GM18951 (cell line): Measurements from ENCODE around the gene PSKH1.
"Not testable (repeated sequence)": the region's sequence is repeated elsewhere in the genome, so short reads cannot be mapped to it uniquely, and the experiment has no call there.

Experiments used
- POLR2A ChIP-seq: IDR thresholded peaks from 4 replicates; pipeline ENCODE4 v1.6.1; 2011; ENCODE audit warnings: mild to moderate bottlenecking; ENCODE audit not compliant: insufficient read length, insufficient read depth; ENCODE audit errors: extremely low read depth
- in situ Hi-C: fragments of 300-500 bp; cut with MboI; formaldehyde crosslinking; loops from one replicate; pipeline ENCODE4 v1.12.0; 2022; ENCODE audit warnings: low sequenced_read_pairs, mixed read lengths, inconsistent platforms; ENCODE audit not compliant: unreplicated experiment

PSKH1 gene

DNA sequence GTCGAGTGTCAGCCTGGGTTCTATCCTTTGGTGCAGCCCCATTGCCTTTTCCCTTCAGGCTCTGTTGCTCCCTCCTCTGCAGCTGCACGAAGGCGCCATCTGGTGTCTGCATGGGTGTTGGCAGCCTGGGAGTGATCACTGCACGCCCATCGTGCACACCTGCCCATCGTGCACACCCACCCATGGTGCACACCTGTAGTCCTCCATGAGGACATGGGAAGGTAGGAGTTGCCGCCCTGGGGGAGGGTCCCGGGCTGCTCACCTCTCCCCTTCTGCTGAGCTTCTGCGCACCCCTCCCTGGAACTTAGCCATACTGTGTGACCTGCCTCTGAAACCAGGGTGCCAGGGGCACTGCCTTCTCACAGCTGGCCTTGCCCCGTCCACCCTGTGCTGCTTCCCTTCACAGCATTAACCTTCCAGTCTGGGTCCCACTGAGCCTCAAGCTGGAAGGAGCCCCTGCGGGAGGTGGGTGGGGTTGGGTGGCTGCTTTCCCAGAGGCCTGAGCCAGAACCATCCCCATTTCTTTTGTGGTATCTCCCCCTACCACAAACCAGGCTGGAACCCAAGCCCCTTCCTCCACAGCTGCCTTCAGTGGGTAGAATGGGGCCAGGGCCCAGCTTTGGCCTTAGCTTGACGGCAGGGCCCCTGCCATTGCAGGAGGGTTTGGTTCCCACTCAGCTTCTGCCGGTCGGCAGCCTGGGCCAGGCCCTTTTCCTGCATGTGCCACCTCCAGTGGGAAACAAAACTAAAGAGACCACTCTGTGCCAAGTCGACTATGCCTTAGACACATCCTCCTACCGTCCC, 35.7 kb downstream of the PSKH1 start:
- in situ Hi-C loops, result no loop called here
- TF ChIP-seq POLR2A, result no peak

DNA sequence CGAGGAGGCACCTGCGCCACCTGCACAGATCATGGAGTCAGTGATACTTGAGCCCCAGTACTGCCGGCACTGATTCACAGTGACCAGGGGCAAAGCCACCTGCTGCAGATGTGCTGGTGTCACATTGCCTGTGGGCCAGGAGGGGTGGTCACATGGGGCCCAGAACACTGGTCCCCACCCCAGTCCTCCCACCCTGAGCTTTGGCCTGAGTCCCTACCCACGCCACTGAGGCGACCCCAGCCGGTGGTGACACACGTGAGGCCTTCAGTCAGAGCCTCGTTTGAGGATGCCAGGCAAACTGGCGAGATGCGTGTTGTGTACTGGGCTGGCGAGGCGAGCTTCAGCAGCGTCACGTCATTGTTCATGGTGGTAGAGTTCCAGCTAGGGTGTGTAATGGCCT, 37.1 kb downstream of the PSKH1 start:
- in situ Hi-C loops, result no loop called here
- no peak for TF ChIP-seq POLR2A

DNA sequence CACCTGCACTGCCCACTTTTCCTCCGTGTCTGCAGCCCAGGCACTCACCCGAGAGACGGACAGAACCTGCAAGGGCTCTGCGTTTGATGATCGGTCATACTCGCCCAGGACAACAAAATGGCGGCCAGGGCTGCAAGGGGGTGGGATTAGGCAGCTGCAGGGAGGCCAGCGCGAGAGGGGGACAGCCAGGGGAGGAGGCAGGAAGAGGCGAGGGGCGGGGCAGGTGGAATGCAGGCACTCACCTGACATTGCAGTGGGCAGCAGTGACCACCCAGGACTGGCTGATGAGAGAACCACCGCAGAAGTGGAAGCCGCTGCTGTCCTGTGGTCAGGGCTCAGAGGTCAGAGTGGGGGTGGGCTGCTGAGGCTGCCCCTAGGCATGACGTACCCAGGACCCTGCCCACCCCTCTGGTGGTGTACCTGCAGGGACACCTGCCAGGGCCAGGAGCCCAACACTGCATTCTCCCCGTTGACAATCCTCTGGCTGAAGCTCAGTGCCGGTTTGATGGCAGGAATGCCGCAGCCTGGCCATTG, 37.7 kb downstream of the PSKH1 start:
- in situ Hi-C loops, result no loop called here
- TF ChIP-seq POLR2A, result no peak

DNA sequence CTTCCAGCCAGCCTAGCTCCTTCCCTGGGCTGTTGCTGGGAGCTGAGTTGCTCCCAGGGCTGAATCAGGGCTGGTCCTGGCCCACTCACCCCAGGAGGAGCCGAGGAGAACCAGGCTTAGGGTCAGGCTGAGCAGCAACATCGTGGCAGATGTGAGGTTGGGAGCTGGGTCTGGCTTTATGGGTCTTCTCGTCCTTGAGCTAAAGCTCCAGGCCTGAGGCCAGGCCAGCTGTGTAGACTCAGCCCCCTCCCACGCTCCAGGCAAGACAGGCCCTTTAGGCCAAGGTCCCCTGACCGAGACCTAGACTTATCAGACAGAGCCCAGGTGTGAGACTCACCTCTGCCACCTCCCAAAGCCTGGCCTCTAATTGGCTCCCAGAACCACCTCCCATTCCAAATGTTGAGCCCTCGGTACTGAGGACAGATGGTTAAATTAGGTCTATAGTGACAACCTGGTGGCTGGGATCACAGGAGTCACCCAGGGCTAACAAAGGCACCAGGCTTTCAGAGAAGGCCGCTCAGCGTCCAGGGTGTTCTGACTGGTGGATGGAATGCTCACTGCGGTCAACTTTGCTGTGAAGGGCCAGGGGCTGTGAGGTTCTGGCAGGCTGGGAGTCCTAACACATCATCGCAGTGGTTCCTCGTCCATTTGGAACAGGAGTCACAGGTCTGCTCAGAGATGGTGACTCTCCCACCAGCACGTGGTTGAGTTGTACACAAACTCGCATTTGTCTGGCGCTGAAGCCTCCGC, 38.8 kb downstream of the PSKH1 start, which contains the start of gene CTRL:
CTRL (minus strand) TSS at position 151 of the 750 bp plus-strand sequence; CDS start at position 141, 10 bp downstream.
- TF ChIP-seq POLR2A, result no peak
- in situ Hi-C loops, result no loop called here

DNA sequence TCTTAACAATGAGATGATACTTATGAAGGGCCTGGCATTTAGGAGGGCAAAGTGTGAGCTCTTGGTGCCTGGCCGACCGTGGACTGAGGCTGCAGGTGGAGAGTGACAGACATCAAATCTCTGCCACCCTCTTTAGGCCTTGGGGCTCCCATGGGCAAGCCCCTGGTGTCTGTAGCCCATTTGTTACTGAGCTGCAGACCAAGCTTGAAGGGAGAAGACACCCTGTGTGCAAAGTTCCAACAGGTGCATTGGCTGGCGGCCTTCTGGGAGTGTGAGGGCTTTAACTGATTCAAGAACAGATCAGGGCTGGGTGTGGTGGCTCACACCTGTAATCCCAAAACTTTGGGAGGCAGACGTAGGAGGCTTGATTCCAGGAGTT, 39.4 kb downstream of the PSKH1 start:
- in situ Hi-C loops, result no loop called here
- TF ChIP-seq POLR2A, result no peak

DNA sequence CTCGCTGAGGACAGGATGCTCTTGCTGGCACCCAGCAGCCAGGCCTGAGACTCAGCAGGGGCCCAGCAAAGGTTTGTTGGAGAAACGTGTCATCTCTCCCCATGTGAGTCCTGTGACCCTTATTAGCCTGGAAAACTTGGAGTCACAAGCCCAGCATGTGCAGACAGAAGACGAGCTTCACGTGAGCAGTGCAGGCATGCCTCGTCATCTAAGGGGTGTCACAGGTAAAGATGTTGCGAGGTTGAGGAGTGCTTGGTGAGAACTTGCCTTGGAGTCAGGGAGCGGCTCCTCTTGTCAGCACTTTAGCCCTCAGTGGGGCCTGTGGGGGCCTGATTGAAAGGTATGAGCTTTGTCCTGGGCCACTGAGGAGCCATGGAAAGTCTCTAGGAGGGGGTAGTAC, 40.8 kb downstream of the PSKH1 start:
- TF ChIP-seq POLR2A, result no peak
- in situ Hi-C loops, result no loop called here

DNA sequence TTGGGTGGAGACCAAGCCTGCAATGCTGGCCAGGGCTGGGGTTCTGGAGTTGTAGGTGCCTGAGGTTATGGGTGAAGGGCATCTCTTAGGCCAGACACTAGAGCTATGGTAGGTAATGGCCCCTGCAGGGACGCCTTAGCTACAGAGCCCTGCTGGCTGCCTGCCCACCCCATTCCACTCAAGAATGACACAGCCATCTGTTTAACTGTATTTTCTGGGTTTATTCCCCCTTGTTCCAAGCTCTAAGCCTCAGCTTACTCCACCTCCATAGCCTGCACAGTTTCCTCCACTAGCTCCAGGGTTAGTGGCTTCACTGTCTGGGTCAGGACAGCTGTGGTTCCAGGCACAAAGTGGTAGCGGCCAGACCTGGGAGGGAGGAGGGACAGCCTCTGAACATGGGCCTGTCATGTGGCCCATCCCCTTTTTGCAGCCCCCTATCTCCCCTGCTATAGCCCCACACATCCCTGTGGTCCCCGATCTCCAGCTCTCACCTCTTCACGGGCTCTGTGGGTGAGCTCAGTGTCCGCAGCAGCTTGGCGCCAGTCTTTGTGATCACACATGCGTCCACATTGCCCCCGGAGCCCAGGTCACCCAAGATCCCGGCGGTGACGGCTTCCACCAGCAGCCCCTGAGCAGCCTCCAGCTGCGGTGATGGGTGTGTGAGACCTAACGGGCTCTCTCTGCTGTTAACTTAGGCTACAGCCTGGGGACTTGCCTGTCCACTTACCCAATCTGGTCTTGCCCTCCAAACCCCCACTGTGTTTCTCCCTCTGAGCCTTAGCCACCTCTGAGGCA, 41.4 kb downstream of the PSKH1 start:
- TF ChIP-seq POLR2A, result peak; percentile 37
- in situ Hi-C loops, result no loop called here

DNA sequence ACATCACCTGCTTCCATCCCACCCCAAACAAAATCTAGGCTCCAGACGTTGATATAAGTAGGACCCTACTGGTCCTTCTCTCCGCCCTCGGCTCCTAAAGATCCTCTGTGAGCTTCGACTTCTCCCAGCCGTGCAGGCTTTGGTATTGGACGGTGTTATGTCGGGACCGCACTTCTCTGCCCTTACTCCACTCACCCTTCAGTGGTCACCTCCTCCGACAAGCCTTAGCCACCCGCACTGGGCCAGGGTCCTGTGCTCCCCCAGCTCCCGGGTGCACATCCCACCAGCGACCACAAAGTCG, 42.0 kb downstream of the PSKH1 start:
- in situ Hi-C loops, result no loop called here
- no peak for TF ChIP-seq POLR2A

DNA sequence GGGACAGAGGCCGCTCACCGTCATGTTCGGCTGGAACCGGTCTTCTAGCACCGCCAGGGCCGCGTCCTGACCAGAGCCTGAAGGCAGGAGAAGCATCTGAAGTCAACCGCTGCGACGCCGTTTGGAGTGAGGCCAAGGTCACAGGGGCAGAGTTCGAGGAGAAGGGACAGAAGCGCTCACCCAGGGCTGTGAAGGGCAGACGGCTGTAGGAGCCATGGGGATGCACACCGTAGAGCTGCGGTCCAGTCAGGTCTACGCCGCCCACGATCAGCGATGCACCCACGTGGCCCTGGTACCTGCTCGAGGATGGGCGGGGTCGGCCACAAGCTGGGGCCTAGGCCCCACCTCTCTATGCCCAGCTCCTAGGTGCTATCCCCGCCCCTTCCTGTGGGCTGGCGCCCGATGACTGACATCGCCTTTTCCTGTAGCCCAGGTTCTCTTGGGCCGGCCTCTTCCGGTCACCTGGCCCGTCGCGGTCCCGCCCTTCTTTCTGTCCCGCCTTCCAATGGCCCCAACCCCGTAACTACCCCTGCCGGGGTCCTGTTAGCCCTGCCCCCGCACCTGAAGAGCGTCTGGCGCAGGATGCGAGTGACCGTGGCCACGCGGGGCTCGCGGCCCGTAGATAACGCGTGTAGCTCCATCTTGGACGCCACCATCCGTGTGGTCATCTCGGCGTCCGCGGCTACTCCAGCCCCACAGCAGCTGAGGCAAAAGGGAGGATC, 42.5 kb downstream of the PSKH1 start:
- in situ Hi-C loops, result no loop called here
- TF ChIP-seq POLR2A, result peak; percentile 93

DNA sequence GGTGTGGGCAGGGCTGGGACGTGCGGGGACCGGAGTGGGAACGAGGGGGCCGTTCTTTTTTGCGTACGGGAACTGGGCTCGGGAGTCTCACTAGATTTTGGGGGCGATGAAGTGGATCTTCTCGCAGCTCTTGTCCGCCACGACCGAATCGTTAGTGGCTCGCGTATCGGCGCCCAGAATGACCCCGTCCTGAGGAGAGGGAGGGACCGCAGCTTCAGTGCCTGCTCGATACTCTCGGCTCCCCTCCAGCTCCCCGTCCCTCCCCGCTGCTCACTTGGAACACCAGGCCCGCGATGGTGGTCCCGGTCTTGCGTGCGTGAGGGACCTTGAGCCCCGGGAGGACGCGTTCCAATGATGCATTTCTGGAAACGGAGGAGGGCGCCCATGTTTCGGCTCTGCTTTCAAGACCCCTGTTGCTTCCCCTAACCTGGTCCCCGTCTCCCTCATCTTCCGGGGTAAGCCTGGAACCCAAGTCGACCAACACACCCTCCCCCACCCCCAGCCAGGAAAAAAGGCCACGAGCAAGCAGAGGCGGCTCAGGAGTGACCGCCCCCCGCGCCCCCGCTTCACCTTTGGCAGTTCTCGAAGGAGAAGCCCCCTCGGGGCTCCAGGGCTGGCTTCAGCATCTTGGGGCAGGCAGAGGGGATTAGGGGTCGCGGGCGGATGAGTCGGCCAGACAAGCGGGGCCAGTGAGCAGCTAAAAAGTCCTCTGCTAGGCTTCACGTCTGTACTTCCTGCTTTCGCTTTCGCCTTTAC, 43.2 kb downstream of the PSKH1 start, which contains the start of gene PSMB10:
PSMB10 (minus strand) TSS at position 727 of the 756 bp plus-strand sequence; CDS start at position 626, 101 bp downstream.
- in situ Hi-C loops, result no loop called here
- TF ChIP-seq POLR2A, result peak; percentile 87

DNA sequence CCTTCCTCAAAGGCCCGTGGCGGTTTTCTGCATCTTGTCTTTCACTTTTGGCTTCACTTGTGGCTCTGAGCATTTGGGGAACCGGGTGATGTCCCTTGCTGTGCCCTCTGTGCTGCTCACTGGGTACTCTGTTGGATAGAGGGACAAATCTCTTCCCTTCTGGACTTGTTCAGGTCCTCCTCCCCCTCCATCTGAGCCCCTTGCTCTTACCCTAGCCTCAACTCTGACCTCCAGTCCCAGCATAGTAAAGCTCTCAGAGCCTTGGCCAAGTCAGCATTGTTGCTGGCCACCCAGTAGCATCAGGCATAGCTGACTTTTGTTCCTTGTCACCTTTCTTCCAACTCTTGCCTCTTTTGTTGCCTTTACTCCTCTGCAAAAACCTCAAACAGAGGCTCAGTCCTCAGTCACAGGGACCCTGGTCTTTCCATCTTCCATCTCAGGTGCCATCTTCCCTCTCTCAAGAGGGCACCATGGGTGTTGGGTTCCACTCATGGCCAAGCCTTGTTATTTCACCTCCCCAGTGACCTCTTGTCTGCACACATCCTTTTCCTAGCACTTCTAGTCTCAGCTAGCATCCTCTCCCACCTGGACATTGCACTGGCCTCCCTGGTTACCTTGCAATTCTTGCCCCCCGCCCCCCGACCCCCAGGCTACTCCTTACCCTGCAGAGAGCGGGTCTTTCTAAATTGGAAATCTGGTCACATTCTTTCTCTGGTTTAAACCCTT, 44.0 kb downstream of the PSKH1 start:
- in situ Hi-C loops, result no loop called here
- peak; percentile 57 for TF ChIP-seq POLR2A

DNA sequence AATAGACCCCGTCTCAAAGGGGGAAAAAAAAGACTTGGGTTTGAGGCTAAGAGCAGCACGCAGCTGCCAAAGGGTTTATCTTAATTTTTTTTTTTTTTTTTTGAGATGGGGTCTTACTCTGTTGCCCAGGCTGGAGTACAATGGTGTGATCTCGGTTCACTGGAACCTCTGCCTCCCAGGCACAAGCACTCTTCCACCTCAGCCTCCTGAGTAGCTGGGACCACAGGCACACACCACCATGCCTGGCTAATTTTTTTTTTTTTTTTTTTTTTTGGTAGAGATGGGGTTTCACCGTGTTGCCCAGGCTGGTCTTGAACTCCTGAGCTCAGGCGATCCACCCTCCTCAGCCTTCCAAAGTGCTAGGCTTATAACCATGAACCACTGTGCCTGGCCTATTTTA, 44.7 kb downstream of the PSKH1 start:
- in situ Hi-C loops, result not testable (repeated sequence)
